Gastroesophageal sphincter (tissue), 4 donors: Measurements from ENCODE around the gene CD1B. TPM values are rescaled to one million over a fixed set of nuclear protein-coding genes. Genes with fewer than 3 reads are reported as not detected.

Experiments used
- ATAC-seq: fragments of 150-250 bp; one replicate; pipeline ENCODE4 v1.9.1; 2016; ENCODE audit warnings: mild to moderate bottlenecking, moderate library complexity
- H3K27ac ChIP-seq, 4 donors: fragments of 200-600 bp; sonication (generic) in 3 of 4; 1 replicate in 3 of 4; 2 replicates in 1 of 4; pipeline ENCODE4 v1.5.1; 2016 to 2019
- H3K27me3 ChIP-seq: fragments of 200-600 bp; sonication (generic); one replicate; pipeline ENCODE4 v1.5.1; 2019
- H3K36me3 ChIP-seq, 2 donors: fragments of 200-600 bp; sonication (generic); one replicate each; pipeline ENCODE4 v1.5.1; 2019; ENCODE audit warnings: control low read depth in 1 of 2
- H3K4me1 ChIP-seq, 3 donors: fragments of 200-600 bp; sonication (generic); 1 replicate in 2 of 3; 2 replicates in 1 of 3; pipeline ENCODE4 v1.5.1; 2016 to 2019; ENCODE audit warnings: control low read depth in 2 of 3
- H3K4me3 ChIP-seq, 2 donors: fragments of 200-600 bp; sonication (generic); one replicate each; pipeline ENCODE4 v1.5.1; 2019; ENCODE audit warnings: mild to moderate bottlenecking in 1 of 2, moderate library complexity in 1 of 2
- H3K9me3 ChIP-seq, 3 donors: fragments of 200-600 bp; sonication (generic); one replicate each; pipeline ENCODE4 v1.5.1; 2017 to 2019; ENCODE audit warnings: control low read depth in 2 of 3
- EP300 ChIP-seq: sonication (generic); formaldehyde crosslinking; IDR thresholded peaks from one replicate; pipeline ENCODE4 v1.6.1; 2017; ENCODE audit warnings: antibody characterized with exemption, mild to moderate bottlenecking
- POLR2A ChIP-seq, 2 donors: fragments of 450-650 bp; IDR thresholded peaks; one replicate each; pipeline ENCODE4 v1.6.1; 2017; ENCODE audit warnings: antibody characterized with exemption in 2 of 2, mild to moderate bottlenecking in 2 of 2, moderate library complexity in 1 of 2
- POLR2AphosphoS5 ChIP-seq: sonication (generic); formaldehyde crosslinking; IDR thresholded peaks from one replicate; pipeline ENCODE4 v1.6.1; 2017; ENCODE audit warnings: antibody characterized with exemption
- WGBS, 2 donors: methylation state at CpG; one replicate each; pipeline ENCODE4 v1.1.5; 2018; ENCODE audit warnings: low coverage in 1 of 2; 5-methylcytosine and 5-hydroxymethylcytosine counted together
- total RNA-seq, 4 donors: library from RNA; depleted of rRNA; stranded (reverse); fragments of >200 nt; gene quantifications; one replicate each; pipeline ENCODE4 v1.1.0, GENCODE V29; 2016
- TF ChIP-seq, protein P1 (sequence below), 4 experiments: fragments of 200-600 bp in 2 of 4; fragments of 450-650 bp in 2 of 4; sonication (generic) in 1 of 4; IDR thresholded peaks; one replicate each; pipeline ENCODE4 v1.5.1; 2017 to 2019; ENCODE audit warnings: antibody characterized with exemption in 4 of 4, mild to moderate bottlenecking in 2 of 4, moderate library complexity in 2 of 4

The CD1B gene
- total RNA-seq, 4 donors from 2014 or later = not detected

- H3K9me3 ChIP-seq = peaks cover 0 to 4% (median 0%) of the 10 kb centered on the region in 3 donors
- WGBS, 2 donors = 49 to 62% methylated on average over 8 of the region's 8 CpGs
- no peak overlapping the region for H3K27ac ChIP-seq
- TF ChIP-seq, protein P1, sequence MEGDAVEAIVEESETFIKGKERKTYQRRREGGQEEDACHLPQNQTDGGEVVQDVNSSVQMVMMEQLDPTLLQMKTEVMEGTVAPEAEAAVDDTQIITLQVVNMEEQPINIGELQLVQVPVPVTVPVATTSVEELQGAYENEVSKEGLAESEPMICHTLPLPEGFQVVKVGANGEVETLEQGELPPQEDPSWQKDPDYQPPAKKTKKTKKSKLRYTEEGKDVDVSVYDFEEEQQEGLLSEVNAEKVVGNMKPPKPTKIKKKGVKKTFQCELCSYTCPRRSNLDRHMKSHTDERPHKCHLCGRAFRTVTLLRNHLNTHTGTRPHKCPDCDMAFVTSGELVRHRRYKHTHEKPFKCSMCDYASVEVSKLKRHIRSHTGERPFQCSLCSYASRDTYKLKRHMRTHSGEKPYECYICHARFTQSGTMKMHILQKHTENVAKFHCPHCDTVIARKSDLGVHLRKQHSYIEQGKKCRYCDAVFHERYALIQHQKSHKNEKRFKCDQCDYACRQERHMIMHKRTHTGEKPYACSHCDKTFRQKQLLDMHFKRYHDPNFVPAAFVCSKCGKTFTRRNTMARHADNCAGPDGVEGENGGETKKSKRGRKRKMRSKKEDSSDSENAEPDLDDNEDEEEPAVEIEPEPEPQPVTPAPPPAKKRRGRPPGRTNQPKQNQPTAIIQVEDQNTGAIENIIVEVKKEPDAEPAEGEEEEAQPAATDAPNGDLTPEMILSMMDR (IDR thresholded peaks at IDR 0.05) = no peak
- TF ChIP-seq EP300 = no peak
- no peak for TF ChIP-seq POLR2A (IDR thresholded peaks at IDR 0.05)
- TF ChIP-seq POLR2AphosphoS5 = no peak
- no peaks in the 10 kb centered on the region for H3K36me3 ChIP-seq
- no peak for ATAC-seq
- no peak overlapping the region for H3K4me3 ChIP-seq
- H3K4me1 ChIP-seq = no peaks in the 10 kb centered on the region
- H3K27me3 ChIP-seq = no peaks in the 10 kb centered on the region
These were observed 2.2 kb upstream of the CD1B start for GRCh38 chr1:158333405-158334155.

DNA sequence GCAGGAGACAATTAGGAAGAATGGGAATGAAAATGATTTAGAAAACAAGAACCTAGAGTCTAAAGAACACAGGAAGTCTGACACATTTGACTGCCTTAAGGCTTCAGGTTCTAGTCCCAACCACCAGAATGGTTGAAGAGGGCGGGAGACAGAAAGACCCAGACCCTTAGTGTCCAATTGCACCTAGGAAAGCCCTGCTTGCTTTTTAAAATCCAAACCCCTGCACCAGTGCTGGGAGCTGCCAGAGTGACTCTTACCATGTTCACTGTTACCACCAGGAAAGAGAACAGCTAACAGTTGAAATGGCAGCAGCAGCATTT, 265 bp downstream of the CD1B start:
- Histone ChIP-seq H3K4me3 (no peak overlapping the region), H3K27me3 (no peaks in the 10 kb centered on the region), H3K36me3 (no peaks in the 10 kb centered on the region), H3K9me3 (peaks cover 0 to 4% (median 0%) of the 10 kb centered on the region in 3 donors), H3K4me1 (no peaks in the 10 kb centered on the region), H3K27ac (no peak overlapping the region)
- 78% methylated on average over 1 of the region's 1 CpG; no CpG with 5 or more reads in 1 of the 2 donors for WGBS, 2 donors
- no peak for ATAC-seq
- TF ChIP-seq POLR2AphosphoS5 (no peak), POLR2A (IDR thresholded peaks at IDR 0.05) (no peak), EP300 (no peak)
- TF ChIP-seq, protein P1 (IDR thresholded peaks at IDR 0.05) = no peak

DNA sequence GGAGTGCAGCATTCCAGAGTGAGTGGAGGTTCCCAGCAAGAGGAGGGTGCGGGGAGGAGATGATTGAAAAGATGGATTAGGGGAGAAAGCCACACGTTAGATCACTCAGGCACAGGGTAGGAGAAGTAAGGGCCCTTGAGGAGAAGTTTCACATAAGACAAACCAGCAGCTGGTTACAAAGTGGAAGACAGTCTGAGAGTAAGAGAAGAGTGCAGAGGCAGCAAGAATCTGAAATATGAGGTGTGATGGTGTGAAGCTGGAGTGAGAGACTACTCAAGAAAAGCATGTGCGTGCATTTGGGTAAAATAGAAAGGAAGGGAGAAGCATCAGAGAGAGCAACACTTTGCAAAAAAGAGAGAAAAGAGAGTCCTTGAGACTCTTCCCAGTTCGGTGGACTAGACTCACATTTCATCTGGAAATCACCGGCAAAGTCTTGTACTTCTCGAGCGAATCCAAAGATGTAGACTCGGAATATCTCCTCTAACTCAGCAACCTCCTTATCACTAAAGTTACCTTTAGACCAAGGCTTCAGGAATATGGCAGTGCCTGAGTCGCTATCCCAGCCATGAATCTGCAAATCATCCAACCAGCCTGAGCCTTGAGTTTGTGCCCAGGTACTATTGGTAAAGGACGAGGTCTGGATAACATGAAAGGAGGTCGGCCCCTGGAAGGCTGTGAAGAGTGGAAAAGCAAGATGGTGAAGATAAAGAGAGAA, 783 bp downstream of the CD1B start:
- no peaks in the 10 kb centered on the region for H3K36me3 ChIP-seq
- TF ChIP-seq, protein P1 (IDR thresholded peaks at IDR 0.05) = no peak
- TF ChIP-seq POLR2AphosphoS5 = no peak
- no peak for TF ChIP-seq POLR2A (IDR thresholded peaks at IDR 0.05)
- no peak for TF ChIP-seq EP300
- H3K9me3 ChIP-seq = no peaks in the 10 kb centered on the region
- no peaks in the 10 kb centered on the region for H3K27me3 ChIP-seq
- no peak for ATAC-seq
- 70 to 77% methylated on average over 10 of the region's 11 CpGs for WGBS, 2 donors
- no peak overlapping the region for H3K27ac ChIP-seq
- no peaks in the 10 kb centered on the region for H3K4me1 ChIP-seq
- H3K4me3 ChIP-seq = no peak overlapping the region

DNA sequence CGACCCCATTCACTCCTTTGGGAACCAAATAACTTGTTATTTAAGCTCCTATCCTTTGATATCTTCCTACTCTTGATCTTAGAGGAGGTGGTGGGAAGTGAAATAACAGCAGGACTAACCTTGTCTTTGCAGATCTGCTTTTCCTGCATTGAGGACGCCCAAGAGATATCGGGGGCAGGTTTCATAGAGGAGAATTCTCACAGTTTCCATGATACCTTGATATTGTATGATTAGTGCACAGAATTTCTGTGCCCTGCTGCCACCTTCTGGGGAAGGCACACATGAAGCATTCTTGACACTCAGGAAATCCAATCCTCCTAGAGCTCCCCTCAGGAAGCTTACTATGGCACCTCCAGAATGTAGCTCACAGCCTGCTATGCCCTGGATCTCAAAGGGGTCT, 1.6 kb downstream of the CD1B start:
- no peaks in the 10 kb centered on the region for H3K27me3 ChIP-seq
- 83 to 95% methylated on average over 2 to 3 of the region's 3 CpGs for WGBS, 2 donors
- no peak overlapping the region for H3K27ac ChIP-seq
- no peak overlapping the region for H3K4me3 ChIP-seq
- no peaks in the 10 kb centered on the region for H3K4me1 ChIP-seq
- H3K9me3 ChIP-seq = no peaks in the 10 kb centered on the region
- H3K36me3 ChIP-seq = no peaks in the 10 kb centered on the region
- no peak for TF ChIP-seq EP300
- no peak for TF ChIP-seq POLR2AphosphoS5
- no peak for TF ChIP-seq POLR2A (IDR thresholded peaks at IDR 0.05)
- TF ChIP-seq, protein P1 (IDR thresholded peaks at IDR 0.05) = no peak
- ATAC-seq = no peak

DNA sequence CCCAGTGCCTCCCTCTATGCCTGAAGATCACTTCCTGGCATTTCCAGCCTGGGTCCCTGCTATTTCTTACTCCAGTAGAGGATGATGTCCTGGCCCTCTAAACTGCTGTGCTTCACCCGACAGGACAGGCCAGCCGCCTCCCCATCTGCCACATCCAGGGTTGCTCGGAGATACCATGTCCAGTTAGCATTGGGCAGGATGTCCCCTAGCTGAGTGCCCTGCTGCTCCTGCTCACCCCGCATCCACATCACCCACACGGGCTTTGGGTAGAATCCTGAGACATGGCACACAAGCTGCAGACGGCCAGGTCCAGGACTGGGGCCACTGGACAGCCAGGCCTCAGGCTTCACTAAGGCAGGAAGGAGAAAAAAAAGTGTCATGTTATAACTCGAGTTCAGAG, 2.0 kb downstream of the CD1B start:
- no peaks in the 10 kb centered on the region for H3K36me3 ChIP-seq
- H3K4me1 ChIP-seq = no peaks in the 10 kb centered on the region
- H3K27ac ChIP-seq = no peak overlapping the region
- H3K4me3 ChIP-seq = no peak overlapping the region
- no peaks in the 10 kb centered on the region for H3K27me3 ChIP-seq
- no peaks in the 10 kb centered on the region for H3K9me3 ChIP-seq
- no peak for ATAC-seq
- TF ChIP-seq, protein P1 (IDR thresholded peaks at IDR 0.05) = no peak
- TF ChIP-seq POLR2AphosphoS5 = no peak
- TF ChIP-seq EP300 = no peak
- TF ChIP-seq POLR2A (IDR thresholded peaks at IDR 0.05) = no peak
- WGBS, 2 donors = 69 to 90% methylated on average over 2 to 4 of the region's 7 CpGs
